GM19467 (cell line): Measurements from ENCODE around the gene BIRC6.
"Not testable (repeated sequence)": the region's sequence is repeated elsewhere in the genome, so short reads cannot be mapped to it uniquely, and the experiment has no call there.

Experiments
- ATAC-seq: cut with Tn5 transposase; IDR thresholded peaks from one replicate; pipeline ENCODE4 v1.9.1; 2021; ENCODE audit warnings: mild to moderate bottlenecking, moderate library complexity; ENCODE audit not compliant: unreplicated experiment

The BIRC6 gene

GRCh38 chr2:32446369-32446768 is 89.5 kb downstream of the BIRC6 start:
- ATAC-seq, result no peak

GRCh38 chr2:32450851-32451250 is 94.0 kb downstream of the BIRC6 start:
- ATAC-seq, result no peak

- ATAC-seq, result no peak
Measured at GRCh38 chr2:32452338-32453064, 95.7 kb downstream of the BIRC6 start.

- no peak for ATAC-seq
Measured at GRCh38 chr2:32453242-32454062, 96.6 kb downstream of the BIRC6 start.

- ATAC-seq, result no peak
Measured at GRCh38 chr2:32455816-32456215, 99.0 kb downstream of the BIRC6 start.

GRCh38 chr2:32456808-32457207 is 100.0 kb downstream of the BIRC6 start:
- ATAC-seq, result no peak

- no peak for ATAC-seq
Measured at GRCh38 chr2:32457814-32458213, 101.0 kb downstream of the BIRC6 start.

- ATAC-seq, result not testable (repeated sequence)
Measured at GRCh38 chr2:32460861-32461260, 104.0 kb downstream of the BIRC6 start.

- ATAC-seq, result no peak
Measured at GRCh38 chr2:32463110-32463509, 106.3 kb downstream of the BIRC6 start.

GRCh38 chr2:32464431-32464830 is 107.6 kb downstream of the BIRC6 start:
- no peak for ATAC-seq

GRCh38 chr2:32472605-32473004 is 115.8 kb downstream of the BIRC6 start:
- ATAC-seq, result no peak

GRCh38 chr2:32474381-32474780 is 117.6 kb downstream of the BIRC6 start:
- no peak for ATAC-seq

- no peak for ATAC-seq
Measured at GRCh38 chr2:32478889-32479620, 122.2 kb downstream of the BIRC6 start.

- ATAC-seq, result no peak
Measured at GRCh38 chr2:32479993-32480392, 123.2 kb downstream of the BIRC6 start.

GRCh38 chr2:32482471-32482870 is 125.6 kb downstream of the BIRC6 start:
- no peak for ATAC-seq

- ATAC-seq, result no peak
Measured at GRCh38 chr2:32484937-32485336, 128.1 kb downstream of the BIRC6 start.

- no peak for ATAC-seq
Measured at GRCh38 chr2:32485399-32485798, 128.6 kb downstream of the BIRC6 start.

GRCh38 chr2:32489061-32489460 is 132.2 kb downstream of the BIRC6 start:
- no peak for ATAC-seq

GRCh38 chr2:32491346-32491745 is 134.5 kb downstream of the BIRC6 start:
- no peak for ATAC-seq

- ATAC-seq, result no peak
Measured at GRCh38 chr2:32495139-32495538, 138.3 kb downstream of the BIRC6 start.

- no peak for ATAC-seq
Measured at GRCh38 chr2:32496662-32497061, 139.8 kb downstream of the BIRC6 start.

- no peak for ATAC-seq
Measured at GRCh38 chr2:32498306-32498705, 141.5 kb downstream of the BIRC6 start.
